ENCODE measurements around the gene SOWAHC.

Gene SOWAHC

GRCh38 chr2:109607766-109608165 lies 6.4 kb upstream of the SOWAHC start:
- TF ChIP-seq, protein P1, sequence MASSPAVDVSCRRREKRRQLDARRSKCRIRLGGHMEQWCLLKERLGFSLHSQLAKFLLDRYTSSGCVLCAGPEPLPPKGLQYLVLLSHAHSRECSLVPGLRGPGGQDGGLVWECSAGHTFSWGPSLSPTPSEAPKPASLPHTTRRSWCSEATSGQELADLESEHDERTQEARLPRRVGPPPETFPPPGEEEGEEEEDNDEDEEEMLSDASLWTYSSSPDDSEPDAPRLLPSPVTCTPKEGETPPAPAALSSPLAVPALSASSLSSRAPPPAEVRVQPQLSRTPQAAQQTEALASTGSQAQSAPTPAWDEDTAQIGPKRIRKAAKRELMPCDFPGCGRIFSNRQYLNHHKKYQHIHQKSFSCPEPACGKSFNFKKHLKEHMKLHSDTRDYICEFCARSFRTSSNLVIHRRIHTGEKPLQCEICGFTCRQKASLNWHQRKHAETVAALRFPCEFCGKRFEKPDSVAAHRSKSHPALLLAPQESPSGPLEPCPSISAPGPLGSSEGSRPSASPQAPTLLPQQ (tag by site-specific recombination; IDR thresholded peaks at IDR 0.05) = no peak
- TF ChIP-seq ZNF660 (tag by site-specific recombination; IDR thresholded peaks at IDR 0.05) = no peak
- no peak for TF ChIP-seq ZIC2 (tag by site-specific recombination; IDR thresholded peaks at IDR 0.05)
- TF ChIP-seq ZNF571 (tag by site-specific recombination; IDR thresholded peaks at IDR 0.05) = no peak
- TF ChIP-seq ZFP3 (tag by site-specific recombination; IDR thresholded peaks at IDR 0.05; ENCODE audit: low read depth) = no peak
- no peak for TF ChIP-seq ZSCAN4 (tag by site-specific recombination; IDR thresholded peaks at IDR 0.05)
- no peak for TF ChIP-seq MYNN (tag by site-specific recombination; IDR thresholded peaks at IDR 0.05; ENCODE audit: borderline replicate concordance)
- no peak for TF ChIP-seq ZFHX2 (tag by site-specific recombination; conservative IDR thresholded peaks at IDR 0.05)
- TF ChIP-seq INSM2 (tag by site-specific recombination; IDR thresholded peaks at IDR 0.05) = no peak
- no peak for TF ChIP-seq ZNF362 (tag by site-specific recombination; IDR thresholded peaks at IDR 0.05)
- no peak for TF ChIP-seq ZNF529 (tag by site-specific recombination; IDR thresholded peaks at IDR 0.05; ENCODE audit: insufficient replicate concordance)
- no peak for TF ChIP-seq FEZF1 (tag by site-specific recombination; IDR thresholded peaks at IDR 0.05)
- no peak for TF ChIP-seq ZNF521 (tag by site-specific recombination; IDR thresholded peaks at IDR 0.05)
- TF ChIP-seq ZNF473 (tag by site-specific recombination; IDR thresholded peaks at IDR 0.05) = no peak
- TF ChIP-seq OVOL3 (tag by site-specific recombination; IDR thresholded peaks at IDR 0.05) = no peak
- no peak for TF ChIP-seq ZNF785 (tag by site-specific recombination; IDR thresholded peaks at IDR 0.05)
- no peak for TF ChIP-seq ZNF18 (tag by site-specific recombination; IDR thresholded peaks at IDR 0.05)
- no peak for TF ChIP-seq ZNF621 (tag by site-specific recombination; IDR thresholded peaks at IDR 0.05)
- no peak for TF ChIP-seq ZBTB21 (tag by site-specific recombination; IDR thresholded peaks at IDR 0.05)
- ChIA-PET POLR2A (interaction anchor here (0.5 kb wide), 1 partner anchor 515 kb away, joined by 8 read pairs; no protein-coding TSS in a partner anchor), CTCF (interaction anchor here (0.6 to 8.7 kb wide), 4 partner anchors 38 to 128 kb away, joined by 3 to 76 read pairs (median 4); no protein-coding TSS in a partner anchor)
- peaks cover 17% of the 10 kb centered on the region for H3K4me1 ChIP-seq (ENCODE audit: control insufficient read depth, insufficient read depth, low read length)
- no peak overlapping the region for H3K27ac ChIP-seq (ENCODE audit: extremely low read depth, low read depth, low read length)
- H3K9me3 ChIP-seq (ENCODE audit: control insufficient read depth, insufficient read depth, low read depth, low read length) = no peaks in the 10 kb centered on the region
- H3K36me3 ChIP-seq (ENCODE audit: control insufficient read depth in 2 of 2, insufficient read depth in 1 of 2, low read length in 2 of 2) = no peaks in the 10 kb centered on the region; a peak in 1 of 3 replicates
- H3K4me3 ChIP-seq (ENCODE audit: low read depth, low read length) = no peak overlapping the region

Measured in HEK293 (cell line).